Hepatocyte (in vitro differentiated cells): ENCODE measurements around the gene DNAH11.

Experiments
- CTCF ChIP-seq: fragments of 200-600 bp; sonication (generic); IDR thresholded peaks from 2 replicates; pipeline ENCODE4 v1.5.1; 2016; ENCODE audit warnings: antibody characterized with exemption, mild to moderate bottlenecking; ENCODE audit not compliant: poor library complexity
- EZH2 ChIP-seq: fragments of 200-600 bp; sonication (generic); IDR thresholded peaks from 2 replicates; pipeline ENCODE4 v1.6.1; 2016; ENCODE audit warnings: antibody characterized with exemption, mild to moderate bottlenecking, borderline replicate concordance
- EZH2phosphoT487 ChIP-seq: fragments of 200-600 bp; sonication (generic); IDR thresholded peaks from one replicate; pipeline ENCODE4 v1.6.1; 2018; ENCODE audit warnings: antibody characterized with exemption, mild to moderate bottlenecking, low read depth, moderate library complexity; ENCODE audit not compliant: unreplicated experiment, severe bottlenecking

DNA sequence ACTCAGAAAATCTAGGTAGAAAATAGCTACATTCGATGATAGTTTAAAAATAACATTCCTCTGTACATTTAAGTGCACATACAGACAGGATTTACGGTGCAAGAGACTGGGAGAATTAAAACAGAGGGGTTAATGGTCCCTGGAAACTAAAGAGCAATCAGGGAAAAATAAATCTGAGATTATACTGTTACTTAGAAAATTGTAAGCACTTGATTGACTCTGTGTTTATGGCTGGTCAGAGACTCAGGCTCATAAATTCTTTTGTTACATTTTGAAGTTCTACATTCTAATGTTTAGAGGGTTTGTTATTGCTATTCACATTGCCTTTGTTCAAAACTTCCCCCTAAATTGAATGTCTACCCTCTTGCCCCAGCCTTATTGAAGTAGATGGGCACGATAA lies 348.5 kb downstream of the DNAH11 start:
- no peak for TF ChIP-seq CTCF
- no peak for TF ChIP-seq EZH2
- TF ChIP-seq EZH2phosphoT487, result no peak
